ENCODE results near the gene ADAMTS8.

DNA sequence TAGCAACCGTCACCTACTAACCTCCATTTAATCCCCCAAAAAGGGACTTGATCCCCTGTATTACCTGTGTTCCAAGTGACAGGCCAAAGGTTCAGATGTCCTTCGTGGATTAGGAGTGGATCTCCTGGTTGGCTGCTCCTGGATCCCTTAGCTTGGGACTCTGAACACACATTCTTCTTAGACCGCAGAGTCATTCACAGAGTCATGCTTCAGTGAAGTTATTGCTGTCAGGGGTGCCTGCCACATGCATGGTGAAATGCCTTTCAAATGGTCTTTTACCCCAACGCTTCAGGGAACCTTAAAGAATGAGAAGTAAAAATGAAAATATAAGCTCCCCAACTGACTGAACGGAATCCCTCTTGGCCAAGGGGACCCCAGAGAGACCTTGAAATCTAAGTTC lies 49.1 kb downstream of the ADAMTS8 start:
- TF ChIP-seq YY1 (IDR thresholded peaks at IDR 0.05; ENCODE audit: insufficient read depth, insufficient read length), result no peak
- no peak for TF ChIP-seq SUZ12 (IDR thresholded peaks at IDR 0.05; ENCODE audit: extremely low read depth, insufficient read depth, insufficient read length)
